BLaER1 treated with 17β-estradiol and CSF1 and Interleukin-3, amounts not matched to agents 10 nM and 100 nM (cell line): ENCODE measurements around the gene PTCSC3.
A peak's percentile ranks its signal among the peaks of the same experiment; 100 is the strongest.

Experiments
- H3K27ac ChIP-seq, 11 experiments: shearing (Covaris generic); formaldehyde crosslinking; 2 replicates each; pipeline ENCODE4 v1.8.1; 2022
- H3K27me3 ChIP-seq, 11 experiments: shearing (Covaris generic); formaldehyde crosslinking; 2 replicates each; pipeline ENCODE4 v1.8.1; 2022
- H3K36me3 ChIP-seq, 11 experiments: shearing (Covaris generic); formaldehyde crosslinking; 2 replicates each; pipeline ENCODE4 v1.8.1; 2022
- H3K4me1 ChIP-seq, 10 experiments: shearing (Covaris generic); formaldehyde crosslinking; 2 replicates each; pipeline ENCODE4 v1.8.1; 2022
- H3K4me2 ChIP-seq, 11 experiments: shearing (Covaris generic); formaldehyde crosslinking; 2 replicates each; pipeline ENCODE4 v1.8.1; 2022
- H3K4me3 ChIP-seq, 10 experiments: shearing (Covaris generic); formaldehyde crosslinking; 2 replicates each; pipeline ENCODE4 v1.8.1; 2022
- H3K9ac ChIP-seq, 11 experiments: shearing (Covaris generic); formaldehyde crosslinking; 2 replicates each; pipeline ENCODE4 v1.8.1; 2022
- H3K9me3 ChIP-seq, 11 experiments: shearing (Covaris generic); formaldehyde crosslinking; replicated peaks in 1 of 11; 2 replicates each; pipeline ENCODE4 v1.8.1; 2022
- H4K20me1 ChIP-seq, 11 experiments: shearing (Covaris generic); formaldehyde crosslinking; 2 replicates each; pipeline ENCODE4 v1.8.1; 2022
- Cebpa-rat ChIP-seq, 11 experiments: shearing (Covaris generic); IDR thresholded peaks; 2 replicates each; pipeline ENCODE4 v1.8.1; 2022

The PTCSC3 gene

GRCh38 chr14:36097356-36097755, 79.2 kb downstream of the PTCSC3 start:
- Histone ChIP-seq H3K9me3 (no peaks in the 10 kb centered on the region), H3K36me3 (no peaks in the 10 kb centered on the region), H3K9ac (no peak overlapping the region), H4K20me1 (no peaks in the 10 kb centered on the region), H3K4me1 (no peaks in the 10 kb centered on the region), H3K4me3 (no peak overlapping the region), H3K27ac (no peak overlapping the region), H3K4me2 (no peak overlapping the region), H3K27me3 (no peaks in the 10 kb centered on the region)
- TF ChIP-seq Cebpa-rat (IDR thresholded peaks at IDR 0.05): no peak

GRCh38 chr14:36096090-36096489, 80.4 kb downstream of the PTCSC3 start:
- no peaks in the 10 kb centered on the region for H3K27me3 ChIP-seq
- no peaks in the 10 kb centered on the region for H3K9me3 ChIP-seq
- peaks cover 0 to 2% (median 0%) of the 10 kb centered on the region in 10 experiments; a peak in 1 of 20 replicates for H3K4me1 ChIP-seq
- H3K4me3 ChIP-seq: no peak overlapping the region
- no peak for TF ChIP-seq Cebpa-rat (IDR thresholded peaks at IDR 0.05)
- H4K20me1 ChIP-seq: no peaks in the 10 kb centered on the region
- H3K9ac ChIP-seq: no peak overlapping the region
- no peak overlapping the region for H3K4me2 ChIP-seq
- H3K27ac ChIP-seq: no peak overlapping the region
- no peaks in the 10 kb centered on the region for H3K36me3 ChIP-seq

GRCh38 chr14:36094963-36095362, 81.6 kb downstream of the PTCSC3 start:
- no peak overlapping the region for H3K4me2 ChIP-seq
- H3K36me3 ChIP-seq: no peaks in the 10 kb centered on the region
- H3K27me3 ChIP-seq: no peaks in the 10 kb centered on the region
- H3K9ac ChIP-seq: no peak overlapping the region
- TF ChIP-seq Cebpa-rat (IDR thresholded peaks at IDR 0.05): no peak
- H4K20me1 ChIP-seq: no peaks in the 10 kb centered on the region
- no peak overlapping the region for H3K27ac ChIP-seq
- no peaks in the 10 kb centered on the region for H3K9me3 ChIP-seq
- H3K4me1 ChIP-seq: peaks cover 0 to 4% (median 0%) of the 10 kb centered on the region in 10 experiments; a peak in 1 of 20 replicates
- no peak overlapping the region for H3K4me3 ChIP-seq

- no peak overlapping the region for H3K4me3 ChIP-seq
- H3K27ac ChIP-seq: no peak overlapping the region
- H3K9ac ChIP-seq: no peak overlapping the region
- no peaks in the 10 kb centered on the region for H3K27me3 ChIP-seq
- H3K4me1 ChIP-seq: peaks cover 0 to 4% (median 0%) of the 10 kb centered on the region in 10 experiments; a peak in 1 of 20 replicates
- peak overlapping the region in 1 of 11 experiments; percentile 15; a peak in 1 of 22 replicates for H3K4me2 ChIP-seq
- H3K9me3 ChIP-seq: no peaks in the 10 kb centered on the region
- H3K36me3 ChIP-seq: no peaks in the 10 kb centered on the region
- no peaks in the 10 kb centered on the region for H4K20me1 ChIP-seq
- TF ChIP-seq Cebpa-rat (IDR thresholded peaks at IDR 0.05): no peak
Observed at GRCh38 chr14:36091096-36091495, 85.4 kb downstream of the PTCSC3 start.

- no peak overlapping the region for H3K9ac ChIP-seq
- no peaks in the 10 kb centered on the region for H3K27me3 ChIP-seq
- TF ChIP-seq Cebpa-rat (IDR thresholded peaks at IDR 0.05): no peak
- H3K27ac ChIP-seq: no peak overlapping the region
- H3K4me2 ChIP-seq: no peak overlapping the region
- H3K36me3 ChIP-seq: no peaks in the 10 kb centered on the region
- no peaks in the 10 kb centered on the region for H4K20me1 ChIP-seq
- H3K4me3 ChIP-seq: no peak overlapping the region
- H3K9me3 ChIP-seq: no peaks in the 10 kb centered on the region
- peaks cover 0 to 4% (median 0%) of the 10 kb centered on the region in 10 experiments; a peak in 1 of 20 replicates for H3K4me1 ChIP-seq
Observed at GRCh38 chr14:36087411-36087810, 89.1 kb downstream of the PTCSC3 start.

- Histone ChIP-seq H4K20me1 (no peaks in the 10 kb centered on the region), H3K9me3 (no peaks in the 10 kb centered on the region), H3K4me3 (no peak overlapping the region), H3K27me3 (no peaks in the 10 kb centered on the region), H3K4me1 (peaks cover 0 to 4% (median 0%) of the 10 kb centered on the region in 10 experiments; a peak in 1 of 20 replicates), H3K27ac (no peak overlapping the region), H3K4me2 (no peak overlapping the region), H3K9ac (no peak overlapping the region), H3K36me3 (no peaks in the 10 kb centered on the region)
- TF ChIP-seq Cebpa-rat (IDR thresholded peaks at IDR 0.05): no peak
Observed at GRCh38 chr14:36086629-36087395, 89.7 kb downstream of the PTCSC3 start.

GRCh38 chr14:36085861-36086260, 90.7 kb downstream of the PTCSC3 start:
- no peak for TF ChIP-seq Cebpa-rat (IDR thresholded peaks at IDR 0.05)
- no peak overlapping the region for H3K4me3 ChIP-seq
- H3K9ac ChIP-seq: no peak overlapping the region
- H3K36me3 ChIP-seq: no peaks in the 10 kb centered on the region
- H3K4me1 ChIP-seq: no peaks in the 10 kb centered on the region
- H4K20me1 ChIP-seq: no peaks in the 10 kb centered on the region
- no peak overlapping the region for H3K27ac ChIP-seq
- H3K27me3 ChIP-seq: no peaks in the 10 kb centered on the region
- H3K4me2 ChIP-seq: no peak overlapping the region
- H3K9me3 ChIP-seq: no peaks in the 10 kb centered on the region
